SK-N-SH (cell line): Measurements from ENCODE around the gene TLDC2.

Experiments used
- TF ChIP-seq, protein P1 (sequence below): fragments of 200-600 bp; sonication (generic); IDR thresholded peaks from 2 replicates; pipeline ENCODE4 v1.6.1; 2017; ENCODE audit warnings: antibody characterized with exemption, mild to moderate bottlenecking, moderate library complexity
- TF ChIP-seq, protein P2 (sequence below): fragments of 150-350 bp; IDR thresholded peaks from 2 replicates; pipeline ENCODE4 v1.6.1; 2017; ENCODE audit warnings: antibody characterized with exemption, low read length, low read depth, borderline replicate concordance
- TF ChIP-seq, protein P3 (sequence below): IDR thresholded peaks from 2 replicates; pipeline ENCODE4 v1.4.0; 2012; ENCODE audit warnings: low read depth, borderline replicate concordance

DNA sequence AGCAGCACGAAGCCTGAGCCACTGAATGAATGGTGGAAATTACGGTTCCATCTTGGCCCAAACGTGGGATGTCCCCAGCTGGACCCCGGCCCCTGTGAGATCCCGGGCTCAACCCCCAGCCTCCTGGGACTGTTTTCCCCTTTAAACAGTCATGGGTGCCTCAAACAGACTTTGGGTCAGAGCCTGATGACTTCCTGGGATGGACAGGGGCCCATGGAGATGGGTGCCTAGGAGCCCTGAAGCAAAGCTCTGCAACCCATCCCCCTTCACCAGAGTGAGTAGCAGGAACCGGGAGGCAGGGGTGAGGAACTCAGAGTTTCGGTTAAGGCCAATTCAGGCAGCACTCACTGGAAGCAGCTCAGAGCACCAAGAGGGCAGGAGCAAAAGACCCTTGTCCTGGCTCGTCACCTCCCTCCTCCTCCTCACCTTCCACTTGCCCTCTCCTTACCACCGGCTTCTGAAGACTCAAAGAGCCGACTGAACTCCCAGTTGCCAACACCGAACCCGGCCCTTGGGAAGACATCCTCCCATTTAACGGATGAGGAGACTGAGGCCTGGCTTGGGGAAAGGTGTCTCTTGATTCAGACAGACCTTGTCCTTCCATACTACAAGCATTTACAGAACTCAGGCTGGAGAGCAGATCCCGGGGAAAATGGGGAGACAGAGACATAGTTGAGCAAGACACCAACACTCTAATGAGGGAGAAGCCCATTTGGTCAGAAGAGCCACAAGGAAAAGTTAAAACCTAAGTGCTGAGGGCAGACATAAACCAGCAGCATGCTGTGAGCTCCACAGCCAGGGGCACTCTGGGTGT is 14.9 kb upstream of the TLDC2 start:
- TF ChIP-seq, protein P1, sequence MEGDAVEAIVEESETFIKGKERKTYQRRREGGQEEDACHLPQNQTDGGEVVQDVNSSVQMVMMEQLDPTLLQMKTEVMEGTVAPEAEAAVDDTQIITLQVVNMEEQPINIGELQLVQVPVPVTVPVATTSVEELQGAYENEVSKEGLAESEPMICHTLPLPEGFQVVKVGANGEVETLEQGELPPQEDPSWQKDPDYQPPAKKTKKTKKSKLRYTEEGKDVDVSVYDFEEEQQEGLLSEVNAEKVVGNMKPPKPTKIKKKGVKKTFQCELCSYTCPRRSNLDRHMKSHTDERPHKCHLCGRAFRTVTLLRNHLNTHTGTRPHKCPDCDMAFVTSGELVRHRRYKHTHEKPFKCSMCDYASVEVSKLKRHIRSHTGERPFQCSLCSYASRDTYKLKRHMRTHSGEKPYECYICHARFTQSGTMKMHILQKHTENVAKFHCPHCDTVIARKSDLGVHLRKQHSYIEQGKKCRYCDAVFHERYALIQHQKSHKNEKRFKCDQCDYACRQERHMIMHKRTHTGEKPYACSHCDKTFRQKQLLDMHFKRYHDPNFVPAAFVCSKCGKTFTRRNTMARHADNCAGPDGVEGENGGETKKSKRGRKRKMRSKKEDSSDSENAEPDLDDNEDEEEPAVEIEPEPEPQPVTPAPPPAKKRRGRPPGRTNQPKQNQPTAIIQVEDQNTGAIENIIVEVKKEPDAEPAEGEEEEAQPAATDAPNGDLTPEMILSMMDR, result no peak
- TF ChIP-seq, protein P2, sequence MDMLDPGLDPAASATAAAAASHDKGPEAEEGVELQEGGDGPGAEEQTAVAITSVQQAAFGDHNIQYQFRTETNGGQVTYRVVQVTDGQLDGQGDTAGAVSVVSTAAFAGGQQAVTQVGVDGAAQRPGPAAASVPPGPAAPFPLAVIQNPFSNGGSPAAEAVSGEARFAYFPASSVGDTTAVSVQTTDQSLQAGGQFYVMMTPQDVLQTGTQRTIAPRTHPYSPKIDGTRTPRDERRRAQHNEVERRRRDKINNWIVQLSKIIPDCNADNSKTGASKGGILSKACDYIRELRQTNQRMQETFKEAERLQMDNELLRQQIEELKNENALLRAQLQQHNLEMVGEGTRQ, result no peak
- TF ChIP-seq, protein P3, sequence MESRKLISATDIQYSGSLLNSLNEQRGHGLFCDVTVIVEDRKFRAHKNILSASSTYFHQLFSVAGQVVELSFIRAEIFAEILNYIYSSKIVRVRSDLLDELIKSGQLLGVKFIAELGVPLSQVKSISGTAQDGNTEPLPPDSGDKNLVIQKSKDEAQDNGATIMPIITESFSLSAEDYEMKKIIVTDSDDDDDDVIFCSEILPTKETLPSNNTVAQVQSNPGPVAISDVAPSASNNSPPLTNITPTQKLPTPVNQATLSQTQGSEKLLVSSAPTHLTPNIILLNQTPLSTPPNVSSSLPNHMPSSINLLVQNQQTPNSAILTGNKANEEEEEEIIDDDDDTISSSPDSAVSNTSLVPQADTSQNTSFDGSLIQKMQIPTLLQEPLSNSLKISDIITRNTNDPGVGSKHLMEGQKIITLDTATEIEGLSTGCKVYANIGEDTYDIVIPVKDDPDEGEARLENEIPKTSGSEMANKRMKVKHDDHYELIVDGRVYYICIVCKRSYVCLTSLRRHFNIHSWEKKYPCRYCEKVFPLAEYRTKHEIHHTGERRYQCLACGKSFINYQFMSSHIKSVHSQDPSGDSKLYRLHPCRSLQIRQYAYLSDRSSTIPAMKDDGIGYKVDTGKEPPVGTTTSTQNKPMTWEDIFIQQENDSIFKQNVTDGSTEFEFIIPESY, result no peak
